H1 (cell line): ENCODE results near the gene RHBDD1. TPM values are rescaled to one million over a fixed set of nuclear protein-coding genes. Genes with fewer than 3 reads are reported as not detected.

ENCODE experiments used
- CTCF ChIA-PET: fragments of 300-600 bp; sonication (Branson Sonifier 250); formaldehyde crosslinking; loops from one replicate; lab custom pipeline; 2021; ENCODE audit not compliant: partially characterized antibody; lab: Charles Lee
- POLR2A ChIA-PET: fragments of 300-600 bp; sonication (Branson Sonifier 250); formaldehyde crosslinking; loops from one replicate; lab custom pipeline; 2021; ENCODE audit warnings: inconsistent platforms; ENCODE audit not compliant: partially characterized antibody; lab: Charles Lee
- DNase-seq, 2 experiments: peaks; one replicate each; pipeline versions ENCODE4 v3.0.0 to v3.0.0-alpha.2; 2010 to 2022; ENCODE audit warnings: low spot score in 2 of 2, low read depth in 1 of 2, mixed read lengths in 1 of 2
- FAIRE-seq: peaks from 2 replicates; lab custom pipeline; 2011; peaks lifted over from hg19 to GRCh38; lab: Jason Lieb, UNC
- H2AFZ ChIP-seq: 2 replicates; pipeline ENCODE4 v1.8.1; 2012; ENCODE audit warnings: low read length, inconsistent platforms
- H2AK5ac ChIP-seq: 2 replicates; pipeline ENCODE4 v1.6.1; 2013; ENCODE audit warnings: low read depth, low read length
- H2BK120ac ChIP-seq: replicated peaks from 2 replicates; pipeline ENCODE3; 2013; ENCODE audit warnings: low read depth, low read length, inconsistent platforms
- H2BK12ac ChIP-seq: 2 replicates; pipeline ENCODE4 v1.6.1; 2013; ENCODE audit warnings: low read depth, low read length
- H2BK15ac ChIP-seq: 2 replicates; pipeline ENCODE4 v1.6.1; 2013; ENCODE audit warnings: low read length
- H2BK20ac ChIP-seq: 2 replicates; pipeline ENCODE4 v1.6.1; 2013; ENCODE audit warnings: low read length
- H2BK5ac ChIP-seq: 2 replicates; pipeline ENCODE4 v1.6.1; 2013; ENCODE audit warnings: low read depth, low read length
- H3K14ac ChIP-seq: 2 replicates; pipeline ENCODE4 v1.6.1; 2013; ENCODE audit warnings: inconsistent platforms; ENCODE audit not compliant: insufficient read length
- H3K18ac ChIP-seq: 2 replicates; pipeline ENCODE4 v1.6.1; 2013; ENCODE audit warnings: low read length; ENCODE audit errors: extremely low read depth
- H3K23ac ChIP-seq: 2 replicates; pipeline ENCODE4 v1.6.1; 2013; ENCODE audit warnings: inconsistent platforms; ENCODE audit not compliant: insufficient read length
- H3K23me2 ChIP-seq: 2 replicates; pipeline ENCODE4 v1.6.1; 2013; ENCODE audit warnings: low read depth, low read length
- H3K27ac ChIP-seq: 2 replicates; pipeline ENCODE4 v1.6.1; 2011; ENCODE audit warnings: low read depth, low read length, inconsistent platforms
- H3K27me3 ChIP-seq, 4 experiments: replicated peaks in 1 of 4; 1 replicate in 1 of 4; 2 replicates in 3 of 4; pipeline versions ENCODE4 v1.6.1 to v1.8.1; 2011 to 2013; ENCODE audit warnings: low read length in 3 of 4, mild to moderate bottlenecking in 3 of 4, inconsistent platforms in 2 of 4, mixed read lengths in 2 of 4, moderate library complexity in 1 of 4; ENCODE audit not compliant: control insufficient read depth in 3 of 4, insufficient read depth in 3 of 4; ENCODE audit errors: extremely low read depth in 1 of 4
- H3K36me3 ChIP-seq, 4 experiments: 2 replicates each; pipeline versions ENCODE4 v1.6.1 to v1.8.1; 2011 to 2013; ENCODE audit warnings: mild to moderate bottlenecking in 4 of 4, low read length in 3 of 4, moderate library complexity in 2 of 4, control low read depth in 1 of 4, inconsistent platforms in 1 of 4; ENCODE audit not compliant: insufficient read depth in 4 of 4, control insufficient read depth in 2 of 4
- H3K4ac ChIP-seq: replicated peaks from 2 replicates; pipeline ENCODE3; 2013; ENCODE audit warnings: low read length, low read depth, mixed read lengths, inconsistent platforms; ENCODE audit not compliant: insufficient read length
- H3K4me1 ChIP-seq, 4 experiments: replicated peaks in 1 of 4; 1 replicate in 1 of 4; 2 replicates in 3 of 4; pipeline versions ENCODE4 v1.6.1 to v1.8.1; 2011 to 2013; ENCODE audit warnings: low read length in 3 of 4, inconsistent platforms in 2 of 4, mixed read lengths in 1 of 4; ENCODE audit not compliant: insufficient read depth in 4 of 4, control insufficient read depth in 3 of 4
- H3K4me2 ChIP-seq, 2 experiments: 2 replicates each; pipeline versions ENCODE4 v1.6.1 to v1.8.1; 2011 to 2013; ENCODE audit warnings: low read depth in 2 of 2, low read length in 2 of 2, control low read depth in 1 of 2, inconsistent platforms in 1 of 2, mild to moderate bottlenecking in 1 of 2; ENCODE audit not compliant: insufficient read depth in 1 of 2
- H3K4me3 ChIP-seq, 4 experiments: fragments of 200-600, 300-600 bp in 1 of 4; sonication (generic), shearing (Covaris generic), sonication (Bioruptor Twin) in 1 of 4; 2 replicates each; pipeline versions ENCODE4 v1.5.1 to v1.8.1; 2011 to 2016; ENCODE audit warnings: low read length in 4 of 4, low read depth in 3 of 4, control low read depth in 2 of 4, inconsistent platforms in 2 of 4, mild to moderate bottlenecking in 2 of 4, mixed read lengths in 1 of 4, moderate library complexity in 1 of 4; ENCODE audit not compliant: insufficient read depth in 2 of 4; ENCODE audit errors: extremely low read depth in 1 of 4
- H3K56ac ChIP-seq: replicated peaks from 2 replicates; pipeline ENCODE3; 2013; ENCODE audit warnings: low read depth, mild to moderate bottlenecking, mixed read lengths, low read length, inconsistent platforms; ENCODE audit not compliant: insufficient read length
- H3K79me1 ChIP-seq: 2 replicates; pipeline ENCODE4 v1.6.1; 2013; ENCODE audit warnings: low read depth, low read length, control low read depth
- H3K79me2 ChIP-seq, 2 experiments: 2 replicates each; pipeline versions ENCODE4 v1.6.1 to v1.8.1; 2012 to 2013; ENCODE audit warnings: low read length in 2 of 2, mild to moderate bottlenecking in 2 of 2, inconsistent platforms in 1 of 2; ENCODE audit not compliant: insufficient read depth in 2 of 2, control insufficient read depth in 1 of 2
- H3K9ac ChIP-seq, 4 experiments: replicated peaks in 1 of 4; 1 replicate in 1 of 4; 2 replicates in 3 of 4; pipeline versions ENCODE4 v1.6.1 to v1.8.1; 2011 to 2013; ENCODE audit warnings: low read depth in 3 of 4, low read length in 3 of 4, control low read depth in 2 of 4, mild to moderate bottlenecking in 2 of 4, moderate library complexity in 2 of 4, inconsistent platforms in 1 of 4; ENCODE audit errors: extremely low read depth in 1 of 4
- H3K9me3 ChIP-seq, 2 experiments: 2 replicates each; pipeline versions ENCODE4 v1.6.1 to v1.8.1; 2012 to 2013; ENCODE audit warnings: mild to moderate bottlenecking in 2 of 2, moderate library complexity in 2 of 2, control low read depth in 1 of 2, inconsistent platforms in 1 of 2, low read depth in 1 of 2, low read length in 1 of 2, mixed read lengths in 1 of 2; ENCODE audit not compliant: insufficient read depth in 2 of 2
- H4K20me1 ChIP-seq, 2 experiments: replicated peaks in 1 of 2; 2 replicates each; pipeline versions ENCODE3 to v1.8.1; 2011 to 2013; ENCODE audit warnings: inconsistent platforms in 2 of 2, low read length in 2 of 2, mild to moderate bottlenecking in 1 of 2; ENCODE audit not compliant: insufficient read depth in 2 of 2, control insufficient read depth in 1 of 2
- H4K5ac ChIP-seq: 2 replicates; pipeline ENCODE4 v1.6.1; 2013; ENCODE audit warnings: low read length, low read depth, mixed read lengths, inconsistent platforms; ENCODE audit not compliant: insufficient read length
- H4K8ac ChIP-seq: 2 replicates; pipeline ENCODE4 v1.8.0; 2013; ENCODE audit warnings: mild to moderate bottlenecking, moderate library complexity, low read length, inconsistent platforms; ENCODE audit not compliant: insufficient read depth; ENCODE audit errors: extremely low read depth
- H4K91ac ChIP-seq: replicated peaks from 2 replicates; pipeline ENCODE3; 2013; ENCODE audit warnings: low read length, mixed read lengths, inconsistent platforms; ENCODE audit not compliant: insufficient read length
- ASH2L ChIP-seq: fragments of 200-600, 300-600 bp; sonication (generic); IDR thresholded peaks from one replicate; pipeline ENCODE4 v1.7.1; 2017; ENCODE audit warnings: low read length
- CBX8 ChIP-seq: fragments of 300-800, 300-1000 bp; sonication (generic); IDR thresholded peaks from 2 replicates; pipeline ENCODE4 v1.7.1; 2016; ENCODE audit warnings: low read depth, low read length, borderline replicate concordance
- CHD2 ChIP-seq: IDR thresholded peaks from 2 replicates; pipeline ENCODE4 v1.6.1; 2012; ENCODE audit warnings: low read length, improper control_type of control experiment
- EGR1 ChIP-seq: IDR thresholded peaks from 2 replicates; pipeline ENCODE4 v1.6.1; 2011; ENCODE audit warnings: low read depth, low read length, borderline replicate concordance
- HDAC6 ChIP-seq: IDR thresholded peaks from one replicate; pipeline ENCODE4 v1.7.1; 2012; ENCODE audit warnings: low read depth, mild to moderate bottlenecking, inconsistent platforms, low read length, moderate library complexity
- JUND ChIP-seq: IDR thresholded peaks from 2 replicates; pipeline ENCODE4 v1.6.1; 2011; ENCODE audit warnings: mild to moderate bottlenecking, improper control_type of control experiment, low read length
- KDM5A ChIP-seq: fragments of 200-600 bp; IDR thresholded peaks from 2 replicates; pipeline ENCODE4 v1.7.1; 2012; ENCODE audit warnings: mild to moderate bottlenecking, low read length, inconsistent platforms, mixed read lengths
- POLR2A ChIP-seq, 2 experiments: IDR thresholded peaks; 1 replicate in 1 of 2; 2 replicates in 1 of 2; pipeline ENCODE4 v1.6.1; 2011; ENCODE audit warnings: low read depth in 2 of 2, low read length in 2 of 2, mild to moderate bottlenecking in 2 of 2; ENCODE audit errors: control extremely low read depth in 1 of 2
- SP2 ChIP-seq: IDR thresholded peaks from 2 replicates; pipeline ENCODE4 v1.6.1; 2012; ENCODE audit warnings: mild to moderate bottlenecking, low read length, inconsistent platforms
- SP4 ChIP-seq: IDR thresholded peaks from 2 replicates; pipeline ENCODE4 v1.6.1; 2012; ENCODE audit warnings: low read length, inconsistent platforms
- SUZ12 ChIP-seq: fragments of 200-600 bp; sonication (generic); IDR thresholded peaks from 2 replicates; pipeline ENCODE4 v1.6.1; 2012; ENCODE audit warnings: mild to moderate bottlenecking, inconsistent platforms, low read length, moderate library complexity, mixed read lengths
- WGBS, 2 experiments: shearing (Covaris generic) in 1 of 2; methylation state at CpG; one replicate each; pipeline versions ENCODE4 v1.1.6 to v1.1.7; 2013 to 2015; ENCODE audit warnings: low lambda C conversion rate in 2 of 2, mixed read lengths in 2 of 2, inconsistent platforms in 1 of 2, low coverage in 1 of 2, missing lambda C conversion rate in 1 of 2; ENCODE audit not compliant: insufficient replicate concordance in 2 of 2, insufficient coverage in 1 of 2, insufficient read length in 1 of 2; ENCODE audit errors: extremely low coverage in 1 of 2, missing lambda C conversion rate in 1 of 2; 5-methylcytosine and 5-hydroxymethylcytosine counted together
- polyA plus RNA-seq, 7 experiments: library from polyadenylated mRNA; depleted of rRNA in 3 of 7; stranded (reverse) in 5 of 7; unstranded in 2 of 7; fragments of >200 nt in 5 of 7; fragments of 200-250 nt in 2 of 7; gene quantifications; 1 replicate in 5 of 7; 2 replicates in 1 of 7; 4 replicates in 1 of 7; pipeline versions ENCODE4 v1.2.1 to v1.2.3, GENCODE V29; 2011 to 2013; ENCODE audit warnings: missing spikeins in 2 of 7, mixed read lengths in 2 of 7
- total RNA-seq: library from RNA; stranded (reverse); fragmentation: NEBNext Ultra II Directional; extraction: Animal tissue kit (Norgen Biotek cat#: 25700); gene quantifications from 2 replicates; pipeline ENCODE4 v1.2.1, GENCODE V29; 2021
- TF ChIP-seq, protein P1 (sequence below): IDR thresholded peaks from 2 replicates; pipeline ENCODE4 v1.6.1; 2011; ENCODE audit warnings: low read depth, mild to moderate bottlenecking, low read length; ENCODE audit not compliant: insufficient read depth
- TF ChIP-seq, protein P2 (sequence below): IDR thresholded peaks from 2 replicates; pipeline ENCODE4 v1.6.1; 2012; ENCODE audit warnings: inconsistent platforms

The RHBDD1 gene
- total and polyA plus RNA-seq, 2 of the 8 experiments (the other 6 are each of a cell fraction or from before 2014, with no cell fraction given): 10.5 to 23.1 TPM

DNA sequence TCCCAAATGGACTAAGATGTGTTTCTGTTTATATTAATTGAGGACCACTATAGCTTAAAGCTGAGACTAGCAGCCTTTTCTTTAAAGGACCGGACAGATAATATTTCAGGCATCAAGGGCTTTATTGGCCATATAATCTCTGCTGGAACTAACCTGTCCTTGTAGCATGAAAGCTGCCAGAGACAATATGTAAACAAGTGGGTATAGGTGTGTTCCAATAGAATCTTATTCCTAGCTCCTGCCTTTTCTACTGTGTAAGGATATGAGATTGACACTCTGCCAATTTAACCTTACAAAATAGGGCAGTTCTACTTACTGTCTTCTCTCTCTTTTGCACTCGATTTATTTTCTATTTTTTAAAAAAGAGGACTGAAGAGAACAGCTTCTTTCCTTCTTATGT, 74.0 kb downstream of the RHBDD1 start:
- Histone ChIP-seq H3K14ac (no peak overlapping the region), H2AFZ (no peak overlapping the region), H3K23ac (no peak overlapping the region), H4K8ac (no peak overlapping the region), H3K79me1 (no peaks in the 10 kb centered on the region), H3K79me2 (no peaks in the 10 kb centered on the region), H2BK5ac (no peak overlapping the region), H3K27me3 (no peaks in the 10 kb centered on the region), H3K4ac (no peak overlapping the region), H3K9ac (no peak overlapping the region), H3K27ac (no peak overlapping the region), H3K23me2 (no peaks in the 10 kb centered on the region), H3K56ac (no peak overlapping the region), H3K4me1 (no peaks in the 10 kb centered on the region), H3K4me2 (no peak overlapping the region), H2BK15ac (no peak overlapping the region), H4K20me1 (peaks cover 0 to 3% of the 10 kb centered on the region in 2 experiments), H4K91ac (no peak overlapping the region), H2BK20ac (no peak overlapping the region), H3K4me3 (no peak overlapping the region), H2BK12ac (no peak overlapping the region), H3K18ac (no peak overlapping the region), H3K9me3 (no peaks in the 10 kb centered on the region), H2BK120ac (no peak overlapping the region), H3K36me3 (no peaks in the 10 kb centered on the region), H2AK5ac (no peak overlapping the region), H4K5ac (no peak overlapping the region)
- FAIRE-seq (no peak), DNase-seq (no peak)
- WGBS, 2 experiments: 86% methylated on average over 2 of the region's 2 CpGs; no CpG with 5 or more reads in 1 of the 2 experiments
- POLR2A ChIA-PET: no interaction called here
- CTCF ChIA-PET: interaction anchor here (1.1 to 1.7 kb wide), 2 partner anchors 11 to 45 kb away, joined by 4 to 5 read pairs; no protein-coding TSS in a partner anchor
- TF ChIP-seq, protein P1, sequence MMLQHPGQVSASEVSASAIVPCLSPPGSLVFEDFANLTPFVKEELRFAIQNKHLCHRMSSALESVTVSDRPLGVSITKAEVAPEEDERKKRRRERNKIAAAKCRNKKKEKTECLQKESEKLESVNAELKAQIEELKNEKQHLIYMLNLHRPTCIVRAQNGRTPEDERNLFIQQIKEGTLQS: no peak
- TF ChIP-seq ASH2L (no peak), POLR2A (IDR thresholded peaks at IDR 0.05; ENCODE audit: control extremely low read depth in 1 of 2, low read depth in 2 of 2, low read length in 2 of 2) (no peak), SP2 (no peak), KDM5A (no peak), HDAC6 (no peak), SUZ12 (no peak), JUND (no peak), SP4 (no peak), CBX8 (no peak), EGR1 (no peak), CHD2 (no peak)
- TF ChIP-seq, protein P2, sequence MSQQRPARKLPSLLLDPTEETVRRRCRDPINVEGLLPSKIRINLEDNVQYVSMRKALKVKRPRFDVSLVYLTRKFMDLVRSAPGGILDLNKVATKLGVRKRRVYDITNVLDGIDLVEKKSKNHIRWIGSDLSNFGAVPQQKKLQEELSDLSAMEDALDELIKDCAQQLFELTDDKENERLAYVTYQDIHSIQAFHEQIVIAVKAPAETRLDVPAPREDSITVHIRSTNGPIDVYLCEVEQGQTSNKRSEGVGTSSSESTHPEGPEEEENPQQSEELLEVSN: no peak
